Astrocyte (in vitro differentiated cells and primary cell): ENCODE data around the gene SOCS6. TPM values are rescaled to one million over a fixed set of nuclear protein-coding genes. Genes with fewer than 3 reads are reported as not detected.
"Not testable (repeated sequence)": the region's sequence is repeated elsewhere in the genome, so short reads cannot be mapped to it uniquely, and the experiment has no call there.

Experiments
- DNase-seq: peaks from one replicate; pipeline ENCODE4 v3.0.0-alpha.2; 2010; ENCODE audit warnings: low read depth
- FAIRE-seq: peaks from 2 replicates; lab custom pipeline; 2011; peaks lifted over from hg19 to GRCh38; lab: Jason Lieb, UNC
- H2AFZ ChIP-seq: 2 replicates; pipeline ENCODE4 v1.6.0; 2012; ENCODE audit warnings: low read depth, low read length, inconsistent platforms
- H3K27ac ChIP-seq: 2 replicates; pipeline ENCODE4 v1.5.1; 2011; ENCODE audit warnings: low read depth, low read length, inconsistent platforms
- H3K27me3 ChIP-seq: 2 replicates; pipeline ENCODE4 v1.6.0; 2011; ENCODE audit warnings: low read length, inconsistent platforms; ENCODE audit not compliant: insufficient read depth
- H3K36me3 ChIP-seq: 2 replicates; pipeline ENCODE4 v1.5.1; 2011; ENCODE audit warnings: low read length, inconsistent platforms; ENCODE audit not compliant: insufficient read depth
- H3K4me1 ChIP-seq: 2 replicates; pipeline ENCODE4 v1.5.1; 2011; ENCODE audit warnings: low read length, inconsistent platforms; ENCODE audit not compliant: insufficient read depth
- H3K4me2 ChIP-seq: 2 replicates; pipeline ENCODE4 v1.6.0; 2012; ENCODE audit warnings: low read length, inconsistent platforms
- H3K4me3 ChIP-seq: 2 replicates; pipeline ENCODE4 v1.5.1; 2011; ENCODE audit warnings: low read depth, mild to moderate bottlenecking, low read length, inconsistent platforms; ENCODE audit not compliant: insufficient read depth
- H3K79me2 ChIP-seq: 2 replicates; pipeline ENCODE4 v1.6.0; 2012; ENCODE audit warnings: mild to moderate bottlenecking, low read length, inconsistent platforms; ENCODE audit not compliant: insufficient read depth
- H3K9ac ChIP-seq: 2 replicates; pipeline ENCODE4 v1.6.0; 2012; ENCODE audit warnings: mild to moderate bottlenecking, low read length, inconsistent platforms
- H3K9me3 ChIP-seq: 2 replicates; pipeline ENCODE4 v1.5.1; 2012; ENCODE audit warnings: low read depth, mild to moderate bottlenecking, low read length, inconsistent platforms; ENCODE audit not compliant: insufficient read depth
- H4K20me1 ChIP-seq: 2 replicates; pipeline ENCODE4 v1.6.0; 2012; ENCODE audit warnings: low read length, inconsistent platforms; ENCODE audit not compliant: insufficient read depth
- H3K27ac Mint-ChIP-seq: one replicate; pipeline ENCODE4 v1.8.0; 2021; ENCODE audit warnings: mild to moderate bottlenecking, mixed read lengths; ENCODE audit not compliant: unreplicated experiment
- H3K27me3 Mint-ChIP-seq: one replicate; pipeline ENCODE4 v1.8.0; 2021; ENCODE audit warnings: low read depth, mixed read lengths; ENCODE audit not compliant: unreplicated experiment
- H3K36me3 Mint-ChIP-seq: one replicate; pipeline ENCODE4 v1.8.0; 2021; ENCODE audit warnings: low read depth, mixed read lengths; ENCODE audit not compliant: unreplicated experiment
- H3K4me1 Mint-ChIP-seq: one replicate; pipeline ENCODE4 v1.8.0; 2021; ENCODE audit warnings: low read depth, mixed read lengths; ENCODE audit not compliant: unreplicated experiment
- H3K4me3 Mint-ChIP-seq: one replicate; pipeline ENCODE4 v1.8.0; 2021; ENCODE audit warnings: mild to moderate bottlenecking, moderate library complexity, mixed read lengths; ENCODE audit not compliant: unreplicated experiment
- H3K9me3 Mint-ChIP-seq: one replicate; pipeline ENCODE4 v1.8.0; 2021; ENCODE audit warnings: mild to moderate bottlenecking, mixed read lengths; ENCODE audit not compliant: unreplicated experiment
- CTCF ChIP-seq: IDR thresholded peaks from 2 replicates; pipeline ENCODE4 v1.5.1; 2011; ENCODE audit warnings: low read depth, mild to moderate bottlenecking, inconsistent platforms, low read length, moderate library complexity; ENCODE audit not compliant: insufficient read depth
- EZH2 ChIP-seq: IDR thresholded peaks from 2 replicates; pipeline ENCODE4 v1.6.1; 2012; ENCODE audit warnings: mild to moderate bottlenecking, low read length, inconsistent platforms; ENCODE audit not compliant: insufficient read depth
- total RNA-seq: library from RNA; stranded (reverse); gene quantifications from 2 replicates; pipeline ENCODE4 v1.2.1, GENCODE V29; 2021

Gene SOCS6
- total RNA-seq, 1 donor from 2014 or later, result 24.1 TPM

- Mint-ChIP-seq H3K4me3 (no peak overlapping the region), H3K9me3 (no peaks in the 10 kb centered on the region), H3K27ac (no peak overlapping the region), H3K36me3 (no peaks in the 10 kb centered on the region), H3K4me1 (peaks cover 17% of the 10 kb centered on the region), H3K27me3 (no peaks in the 10 kb centered on the region)
- H3K36me3 ChIP-seq, result no peaks in the 10 kb centered on the region
- H2AFZ ChIP-seq, result no peak overlapping the region
- H4K20me1 ChIP-seq, result no peaks in the 10 kb centered on the region
- H3K27me3 ChIP-seq, result no peaks in the 10 kb centered on the region
- no peaks in the 10 kb centered on the region for H3K79me2 ChIP-seq
- no peak for TF ChIP-seq CTCF
- no peak for TF ChIP-seq EZH2
- H3K9ac ChIP-seq, result no peak overlapping the region
- no peak overlapping the region for H3K4me3 ChIP-seq
- H3K4me1 ChIP-seq, result peaks cover 17% of the 10 kb centered on the region
- no peak for DNase-seq
- no peak for FAIRE-seq
- no peaks in the 10 kb centered on the region for H3K9me3 ChIP-seq
- H3K4me2 ChIP-seq, result no peak overlapping the region
- H3K27ac ChIP-seq, result no peak overlapping the region
Measured at GRCh38 chr18:70365361-70365760, 76.5 kb downstream of the SOCS6 start.

- Histone ChIP-seq H3K9me3 (no peaks in the 10 kb centered on the region), H3K36me3 (no peaks in the 10 kb centered on the region), H4K20me1 (no peaks in the 10 kb centered on the region), H2AFZ (no peak overlapping the region), H3K79me2 (no peaks in the 10 kb centered on the region), H3K27me3 (no peaks in the 10 kb centered on the region), H3K9ac (no peak overlapping the region), H3K4me3 (no peak overlapping the region), H3K4me2 (peak overlapping the region; percentile 4), H3K4me1 (peaks cover 17% of the 10 kb centered on the region), H3K27ac (no peak overlapping the region)
- Mint-ChIP-seq H3K4me3 (peak overlapping the region; percentile 40), H3K27me3 (no peaks in the 10 kb centered on the region), H3K36me3 (no peaks in the 10 kb centered on the region), H3K9me3 (no peaks in the 10 kb centered on the region), H3K4me1 (peaks cover 19% of the 10 kb centered on the region), H3K27ac (peak overlapping the region; percentile 15)
- DNase-seq (no peak), FAIRE-seq (peak; percentile 37)
- no peak for TF ChIP-seq CTCF
- TF ChIP-seq EZH2, result no peak
Measured at GRCh38 chr18:70366174-70366573, 77.3 kb downstream of the SOCS6 start.

GRCh38 chr18:70366670-70367069, 77.8 kb downstream of the SOCS6 start:
- H3K4me2 ChIP-seq, result peak overlapping the region; percentile 4
- no peaks in the 10 kb centered on the region for H3K9me3 ChIP-seq
- peaks cover 17% of the 10 kb centered on the region for H3K4me1 ChIP-seq
- no peaks in the 10 kb centered on the region for H4K20me1 ChIP-seq
- no peak overlapping the region for H3K27ac ChIP-seq
- no peak for FAIRE-seq
- Mint-ChIP-seq H3K9me3 (no peaks in the 10 kb centered on the region), H3K4me1 (peaks cover 19% of the 10 kb centered on the region), H3K27ac (no peak overlapping the region), H3K36me3 (no peaks in the 10 kb centered on the region), H3K27me3 (no peaks in the 10 kb centered on the region), H3K4me3 (no peak overlapping the region)
- no peak overlapping the region for H3K9ac ChIP-seq
- H2AFZ ChIP-seq, result no peak overlapping the region
- no peaks in the 10 kb centered on the region for H3K36me3 ChIP-seq
- no peaks in the 10 kb centered on the region for H3K27me3 ChIP-seq
- no peaks in the 10 kb centered on the region for H3K79me2 ChIP-seq
- no peak for TF ChIP-seq EZH2
- TF ChIP-seq CTCF, result no peak
- H3K4me3 ChIP-seq, result no peak overlapping the region
- DNase-seq, result no peak

GRCh38 chr18:70367344-70367743, 78.5 kb downstream of the SOCS6 start:
- H3K36me3 ChIP-seq, H3K9me3 ChIP-seq, H3K4me3 ChIP-seq, H3K9ac ChIP-seq, H4K20me1 ChIP-seq, H3K4me2 ChIP-seq, H3K27ac ChIP-seq, H3K79me2 ChIP-seq, H3K36me3 Mint-ChIP-seq, H3K4me3 Mint-ChIP-seq, H2AFZ ChIP-seq, H3K27me3 Mint-ChIP-seq, DNase-seq, H3K9me3 Mint-ChIP-seq, H3K27ac Mint-ChIP-seq, FAIRE-seq, H3K27me3 ChIP-seq: not testable (repeated sequence)
- H3K4me1 Mint-ChIP-seq, result peaks cover 20% of the 10 kb centered on the region
- peaks cover 21% of the 10 kb centered on the region for H3K4me1 ChIP-seq
